ENCODE results near the gene RALGAPB.
"Not testable (repeated sequence)": the region's sequence is repeated elsewhere in the genome, so short reads cannot be mapped to it uniquely, and the experiment has no call there.

RALGAPB gene

GRCh38 chr20:38589967-38590675, 117.5 kb downstream of the RALGAPB start:
- Mint-ChIP-seq H3K36me3 (ENCODE audit: insufficient read depth) (no peaks in the 10 kb centered on the region), H3K27ac (ENCODE audit: low read depth) (no peak overlapping the region), H3K27me3 (no peaks in the 10 kb centered on the region), H3K9me3 (no peaks in the 10 kb centered on the region), H3K4me3 (no peak overlapping the region), H3K4me1 (no peaks in the 10 kb centered on the region)
- ATAC-seq (replicated peaks; ENCODE audit: extremely low read depth, poor library complexity, severe bottlenecking) (no peak), DNase-seq (ENCODE audit: low spot score in 2 of 2) (no peak)

GRCh38 chr20:38590676-38591473, 118.2 kb downstream of the RALGAPB start:
- ATAC-seq (replicated peaks; ENCODE audit: extremely low read depth, poor library complexity, severe bottlenecking) (no peak), DNase-seq (ENCODE audit: low spot score in 2 of 2) (no peak)
- H3K4me3 Mint-ChIP-seq = no peak overlapping the region
- no peaks in the 10 kb centered on the region for H3K4me1 Mint-ChIP-seq
- H3K27me3 Mint-ChIP-seq = no peaks in the 10 kb centered on the region
- H3K36me3 Mint-ChIP-seq (ENCODE audit: insufficient read depth) = no peaks in the 10 kb centered on the region
- no peak overlapping the region for H3K27ac Mint-ChIP-seq (ENCODE audit: low read depth)
- H3K9me3 Mint-ChIP-seq = no peaks in the 10 kb centered on the region

DNA sequence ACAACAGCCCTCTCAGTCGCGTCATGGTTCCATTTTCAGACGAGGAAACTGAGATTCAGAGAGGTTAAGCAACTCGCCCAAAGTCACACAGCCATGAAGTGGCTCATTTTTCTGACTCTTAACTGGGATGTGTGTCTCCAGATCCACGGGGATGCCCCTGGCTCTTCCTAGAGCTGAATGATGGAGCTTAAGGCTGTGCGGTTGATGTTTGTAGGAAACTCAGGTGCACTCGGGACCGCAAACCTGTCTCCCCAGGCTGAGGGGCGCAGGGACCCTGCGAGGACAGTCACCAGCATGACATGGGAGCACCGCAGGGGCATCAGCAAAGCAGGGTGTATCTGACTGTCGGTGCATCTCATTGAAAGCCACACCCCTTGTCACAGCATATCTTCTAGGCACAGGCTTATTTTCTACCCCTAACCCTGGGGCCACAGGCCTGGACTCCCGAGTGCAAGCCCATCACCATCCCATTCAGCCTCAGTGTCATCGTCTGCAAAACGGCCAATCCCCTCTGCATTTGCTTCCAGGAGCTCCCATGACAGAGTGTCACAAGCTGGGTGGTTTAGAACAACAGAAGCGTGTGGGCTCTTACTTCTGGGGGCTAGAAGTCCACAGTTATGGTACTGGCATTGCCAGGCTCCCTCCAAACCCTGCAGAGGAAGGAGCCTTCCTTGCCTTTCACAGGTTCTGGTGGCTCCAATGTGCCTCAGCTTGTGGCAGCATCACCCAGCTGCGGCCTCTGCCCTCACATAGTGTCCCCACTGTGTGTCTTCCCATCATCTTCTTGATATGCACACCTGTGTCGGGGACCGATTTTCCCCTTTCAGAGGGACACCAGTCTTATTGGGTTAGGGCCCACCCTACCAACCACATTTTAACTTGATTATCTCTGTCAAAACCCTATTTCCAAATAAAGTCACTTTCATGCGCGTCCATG, 119.1 kb downstream of the RALGAPB start:
- Mint-ChIP-seq H3K36me3 (ENCODE audit: insufficient read depth) (no peaks in the 10 kb centered on the region), H3K4me1 (no peaks in the 10 kb centered on the region), H3K9me3 (no peaks in the 10 kb centered on the region), H3K27me3 (peaks cover 3% of the 10 kb centered on the region), H3K4me3 (no peak overlapping the region), H3K27ac (ENCODE audit: low read depth) (no peak overlapping the region)
- no peak for DNase-seq (ENCODE audit: low spot score in 2 of 2)
- ATAC-seq (replicated peaks; ENCODE audit: extremely low read depth, poor library complexity, severe bottlenecking) = no peak

DNA sequence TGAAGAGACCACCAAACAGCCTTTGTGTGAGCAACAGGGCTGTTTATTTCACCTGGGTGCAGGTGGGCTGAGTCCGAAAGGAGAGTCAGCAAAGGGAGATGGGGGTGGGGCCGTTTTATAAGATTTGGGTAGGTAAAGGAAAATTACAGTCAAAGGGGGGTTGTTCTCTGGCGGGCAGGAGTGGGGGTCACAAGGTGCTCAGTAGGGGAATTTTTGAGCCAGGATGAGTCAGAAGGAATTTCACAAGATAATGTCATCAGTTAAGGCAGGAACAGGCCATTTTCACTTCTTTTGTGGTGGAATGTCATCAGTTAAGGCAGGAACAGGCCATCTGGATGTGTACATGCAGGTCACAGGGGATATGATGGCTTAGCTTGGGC, 119.8 kb downstream of the RALGAPB start:
- H3K4me3 Mint-ChIP-seq; H3K4me1 Mint-ChIP-seq; H3K27ac Mint-ChIP-seq (ENCODE audit: low read depth); H3K27me3 Mint-ChIP-seq; DNase-seq (ENCODE audit: low spot score in 2 of 2); H3K9me3 Mint-ChIP-seq; ATAC-seq (replicated peaks; ENCODE audit: extremely low read depth, poor library complexity, severe bottlenecking); H3K36me3 Mint-ChIP-seq (ENCODE audit: insufficient read depth): not testable (repeated sequence)

- not testable (repeated sequence) for DNase-seq (ENCODE audit: low spot score in 2 of 2); H3K4me1 Mint-ChIP-seq; H3K4me3 Mint-ChIP-seq; ATAC-seq (replicated peaks; ENCODE audit: extremely low read depth, poor library complexity, severe bottlenecking); H3K36me3 Mint-ChIP-seq (ENCODE audit: insufficient read depth); H3K27ac Mint-ChIP-seq (ENCODE audit: low read depth); H3K9me3 Mint-ChIP-seq
- peaks cover 21% of the 10 kb centered on the region for H3K27me3 Mint-ChIP-seq
Measured at GRCh38 chr20:38594281-38594680, 121.6 kb downstream of the RALGAPB start.

DNA sequence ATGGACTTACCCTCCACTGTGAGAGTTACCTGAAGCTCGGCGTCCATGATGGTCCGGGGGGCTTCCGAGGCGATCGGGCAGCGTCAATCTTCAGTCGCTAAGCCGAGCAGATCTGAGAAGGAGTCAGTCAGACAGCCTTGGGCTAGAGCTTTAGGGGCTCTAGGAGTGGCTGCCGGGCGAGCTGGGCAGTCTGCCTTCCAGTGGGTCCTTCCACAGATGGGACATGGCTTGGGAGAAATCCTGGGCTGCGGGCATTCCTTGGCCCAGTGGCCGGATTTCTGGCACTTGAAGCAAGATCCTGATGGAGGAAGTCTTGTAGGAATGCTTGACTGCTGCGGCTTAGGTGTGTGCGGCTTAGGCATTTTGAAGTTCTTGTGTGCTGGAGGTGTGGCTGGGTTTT, 123.2 kb downstream of the RALGAPB start:
- not testable (repeated sequence) for H3K4me1 Mint-ChIP-seq; ATAC-seq (replicated peaks; ENCODE audit: extremely low read depth, poor library complexity, severe bottlenecking); DNase-seq (ENCODE audit: low spot score in 2 of 2); H3K4me3 Mint-ChIP-seq; H3K36me3 Mint-ChIP-seq (ENCODE audit: insufficient read depth); H3K9me3 Mint-ChIP-seq; H3K27ac Mint-ChIP-seq (ENCODE audit: low read depth)
- H3K27me3 Mint-ChIP-seq = peaks cover 35% of the 10 kb centered on the region

GRCh38 chr20:38599410-38599882, 126.8 kb downstream of the RALGAPB start:
- no peak overlapping the region for H3K4me3 Mint-ChIP-seq
- H3K27ac Mint-ChIP-seq (ENCODE audit: low read depth) = no peak overlapping the region
- H3K36me3 Mint-ChIP-seq (ENCODE audit: insufficient read depth) = no peaks in the 10 kb centered on the region
- ATAC-seq (replicated peaks; ENCODE audit: extremely low read depth, poor library complexity, severe bottlenecking) (no peak), DNase-seq (ENCODE audit: low spot score in 2 of 2) (no peak)
- H3K4me1 Mint-ChIP-seq = peaks cover 5% of the 10 kb centered on the region
- peaks cover 67% of the 10 kb centered on the region for H3K27me3 Mint-ChIP-seq
- no peaks in the 10 kb centered on the region for H3K9me3 Mint-ChIP-seq

DNA sequence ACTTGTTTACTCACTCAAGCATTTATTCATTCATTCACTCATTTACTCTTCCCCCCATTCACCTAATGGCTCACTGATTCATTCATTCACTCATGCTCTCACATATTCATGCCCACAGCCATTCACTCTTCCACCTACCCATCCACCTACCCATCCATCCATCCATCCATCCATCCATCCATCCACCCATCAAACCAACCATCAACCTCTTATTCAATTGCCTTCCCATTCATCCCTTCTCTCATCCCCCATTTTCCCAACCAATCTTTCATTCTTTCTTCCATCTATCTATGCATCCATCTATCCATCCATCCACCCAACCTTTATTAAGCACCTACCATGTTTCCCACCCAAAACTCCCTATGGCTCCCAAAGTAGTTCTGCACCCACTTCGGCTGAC, 127.4 kb downstream of the RALGAPB start:
- Mint-ChIP-seq H3K36me3 (ENCODE audit: insufficient read depth) (no peaks in the 10 kb centered on the region), H3K9me3 (no peaks in the 10 kb centered on the region), H3K27me3 (peaks cover 67% of the 10 kb centered on the region), H3K27ac (ENCODE audit: low read depth) (no peak overlapping the region), H3K4me3 (no peak overlapping the region), H3K4me1 (peaks cover 5% of the 10 kb centered on the region)
- DNase-seq (ENCODE audit: low spot score in 2 of 2) = no peak
- no peak for ATAC-seq (replicated peaks; ENCODE audit: extremely low read depth, poor library complexity, severe bottlenecking)

GRCh38 chr20:38601216-38602184, 128.9 kb downstream of the RALGAPB start, which contains the start of gene ARHGAP40:
Gene ARHGAP40, plus strand, starts transcription at chr20:38601809.
- peaks cover 66% of the 10 kb centered on the region for H3K27me3 Mint-ChIP-seq
- no peaks in the 10 kb centered on the region for H3K36me3 Mint-ChIP-seq (ENCODE audit: insufficient read depth)
- H3K9me3 Mint-ChIP-seq = no peaks in the 10 kb centered on the region
- ATAC-seq (replicated peaks; ENCODE audit: extremely low read depth, poor library complexity, severe bottlenecking) = no peak
- no peak within 1 kb of the TSS for H3K27ac Mint-ChIP-seq (ENCODE audit: low read depth)
- H3K4me1 Mint-ChIP-seq = peaks cover 5% of the 10 kb centered on the region
- DNase-seq (ENCODE audit: low spot score in 2 of 2) = no peak
- no peak within 1 kb of the TSS for H3K4me3 Mint-ChIP-seq

- no peaks in the 10 kb centered on the region for H3K36me3 Mint-ChIP-seq (ENCODE audit: insufficient read depth)
- H3K27me3 Mint-ChIP-seq = peaks cover 61% of the 10 kb centered on the region
- H3K4me1 Mint-ChIP-seq = peaks cover 5% of the 10 kb centered on the region
- DNase-seq (ENCODE audit: low spot score in 2 of 2) (no peak), ATAC-seq (replicated peaks; ENCODE audit: extremely low read depth, poor library complexity, severe bottlenecking) (no peak)
- no peak overlapping the region for H3K4me3 Mint-ChIP-seq
- no peaks in the 10 kb centered on the region for H3K9me3 Mint-ChIP-seq
- H3K27ac Mint-ChIP-seq (ENCODE audit: low read depth) = no peak overlapping the region
Measured at GRCh38 chr20:38602185-38602581, 129.5 kb downstream of the RALGAPB start.

DNA sequence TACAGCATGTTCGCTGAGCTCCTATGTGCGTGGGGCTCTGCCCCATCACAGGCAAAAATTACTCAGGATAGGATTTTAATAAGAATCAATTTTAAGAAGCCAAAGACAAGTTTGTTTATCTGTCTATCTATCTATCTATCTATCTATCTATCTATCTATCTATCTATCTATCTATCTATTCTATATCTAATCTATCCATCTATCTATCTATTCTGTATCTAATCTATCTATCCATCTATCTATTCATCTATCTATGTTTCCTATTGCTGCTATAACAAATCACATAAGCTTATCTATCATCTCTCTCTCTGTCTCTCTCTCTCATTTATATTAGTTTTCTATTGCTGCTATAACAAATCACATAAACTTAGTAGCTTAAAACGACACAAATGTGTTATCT, 130.6 kb downstream of the RALGAPB start:
- ATAC-seq (replicated peaks; ENCODE audit: extremely low read depth, poor library complexity, severe bottlenecking) (no peak), DNase-seq (ENCODE audit: low spot score in 2 of 2) (no peak)
- Mint-ChIP-seq H3K4me3 (no peak overlapping the region), H3K9me3 (no peaks in the 10 kb centered on the region), H3K27ac (ENCODE audit: low read depth) (no peak overlapping the region), H3K27me3 (peaks cover 61% of the 10 kb centered on the region), H3K4me1 (peaks cover 5% of the 10 kb centered on the region), H3K36me3 (ENCODE audit: insufficient read depth) (no peaks in the 10 kb centered on the region)

Data from central memory CD8-positive, alpha-beta T cell (primary cell).